Measurements from ENCODE around the gene SF3B2.
"Not testable (repeated sequence)": the region's sequence is repeated elsewhere in the genome, so short reads cannot be mapped to it uniquely, and the experiment has no call there.

Gene SF3B2

GRCh38 chr11:66022401-66023185 is 29.6 kb upstream of the SF3B2 start:
- H3K27ac Mint-ChIP-seq (ENCODE audit: low read depth): no peak overlapping the region
- ATAC-seq (replicated peaks; ENCODE audit: extremely low read depth, poor library complexity, severe bottlenecking): peak; percentile 82
- peak; percentile 59 to 76 for DNase-seq (ENCODE audit: low spot score in 2 of 2)
- peaks cover 9% of the 10 kb centered on the region for H3K4me1 Mint-ChIP-seq
- peaks cover 9% of the 10 kb centered on the region for H3K27me3 Mint-ChIP-seq
- no peak overlapping the region for H3K4me3 Mint-ChIP-seq
- no peaks in the 10 kb centered on the region for H3K9me3 Mint-ChIP-seq
- H3K36me3 Mint-ChIP-seq (ENCODE audit: insufficient read depth): no peaks in the 10 kb centered on the region

GRCh38 chr11:66023186-66023440 is 29.1 kb upstream of the SF3B2 start:
- H3K36me3 Mint-ChIP-seq (ENCODE audit: insufficient read depth); H3K4me1 Mint-ChIP-seq; ATAC-seq (replicated peaks; ENCODE audit: extremely low read depth, poor library complexity, severe bottlenecking); H3K4me3 Mint-ChIP-seq; H3K9me3 Mint-ChIP-seq; H3K27ac Mint-ChIP-seq (ENCODE audit: low read depth); DNase-seq (ENCODE audit: low spot score in 2 of 2); H3K27me3 Mint-ChIP-seq: not testable (repeated sequence)

- no peak within 1 kb of the TSS for H3K4me3 Mint-ChIP-seq
- ATAC-seq (replicated peaks; ENCODE audit: extremely low read depth, poor library complexity, severe bottlenecking): no peak
These were observed 26.1 kb upstream of the SF3B2 start, which contains the start of gene CATSPER1 for GRCh38 chr11:66026017-66026529. TSS of gene CATSPER1 (minus strand) at chr11:66026479. CDS start at chr11:66026379, 100 bp downstream.

GRCh38 chr11:66032957-66033735 is 19.0 kb upstream of the SF3B2 start:
- Mint-ChIP-seq H3K36me3 (ENCODE audit: insufficient read depth) (no peaks in the 10 kb centered on the region), H3K4me1 (no peaks in the 10 kb centered on the region), H3K4me3 (no peak overlapping the region), H3K27me3 (peaks cover 15% of the 10 kb centered on the region), H3K27ac (ENCODE audit: low read depth) (no peak overlapping the region), H3K9me3 (no peaks in the 10 kb centered on the region)
- ATAC-seq (replicated peaks; ENCODE audit: extremely low read depth, poor library complexity, severe bottlenecking): no peak
- DNase-seq (ENCODE audit: low spot score in 2 of 2): no peak

More at GRCh38 chr11:66026017-66026529, 26.1 kb upstream of the SF3B2 start, which contains the start of gene CATSPER1:
- no peaks in the 10 kb centered on the region for H3K36me3 Mint-ChIP-seq (ENCODE audit: insufficient read depth)
- DNase-seq (ENCODE audit: low spot score in 2 of 2): no peak
- no peaks in the 10 kb centered on the region for H3K9me3 Mint-ChIP-seq
- peaks cover 7% of the 10 kb centered on the region for H3K4me1 Mint-ChIP-seq
- H3K27me3 Mint-ChIP-seq: peaks cover 9% of the 10 kb centered on the region
- no peak within 1 kb of the TSS for H3K27ac Mint-ChIP-seq (ENCODE audit: low read depth)

- DNase-seq (ENCODE audit: low spot score in 2 of 2) (no peak), ATAC-seq (replicated peaks; ENCODE audit: extremely low read depth, poor library complexity, severe bottlenecking) (no peak)
- Mint-ChIP-seq H3K36me3 (ENCODE audit: insufficient read depth) (no peaks in the 10 kb centered on the region), H3K4me3 (no peak overlapping the region), H3K27me3 (peaks cover 15% of the 10 kb centered on the region), H3K4me1 (no peaks in the 10 kb centered on the region), H3K27ac (ENCODE audit: low read depth) (no peak overlapping the region), H3K9me3 (no peaks in the 10 kb centered on the region)
These were observed 16.4 kb upstream of the SF3B2 start for GRCh38 chr11:66035653-66036333.

- Mint-ChIP-seq H3K36me3 (ENCODE audit: insufficient read depth) (no peaks in the 10 kb centered on the region), H3K27me3 (peaks cover 15% of the 10 kb centered on the region), H3K9me3 (no peaks in the 10 kb centered on the region), H3K27ac (ENCODE audit: low read depth) (no peak overlapping the region), H3K4me1 (no peaks in the 10 kb centered on the region), H3K4me3 (no peak overlapping the region)
- ATAC-seq (replicated peaks; ENCODE audit: extremely low read depth, poor library complexity, severe bottlenecking) (no peak), DNase-seq (ENCODE audit: low spot score in 2 of 2) (no peak)
These were observed 15.8 kb upstream of the SF3B2 start for GRCh38 chr11:66036334-66036710.

GRCh38 chr11:66037327-66037726 is 14.8 kb upstream of the SF3B2 start:
- Mint-ChIP-seq H3K4me1 (no peaks in the 10 kb centered on the region), H3K9me3 (no peaks in the 10 kb centered on the region)

GRCh38 chr11:66039765-66040164 is 12.4 kb upstream of the SF3B2 start:
- H3K4me3 Mint-ChIP-seq: no peak overlapping the region
- peaks cover 9% of the 10 kb centered on the region for H3K27me3 Mint-ChIP-seq
- H3K4me1 Mint-ChIP-seq: peaks cover 4% of the 10 kb centered on the region
- H3K9me3 Mint-ChIP-seq: no peaks in the 10 kb centered on the region
- H3K36me3 Mint-ChIP-seq (ENCODE audit: insufficient read depth): peaks cover 1% of the 10 kb centered on the region
- ATAC-seq (replicated peaks; ENCODE audit: extremely low read depth, poor library complexity, severe bottlenecking) (no peak), DNase-seq (ENCODE audit: low spot score in 2 of 2) (no peak)
- H3K27ac Mint-ChIP-seq (ENCODE audit: low read depth): no peak overlapping the region

More at GRCh38 chr11:66037327-66037726, 14.8 kb upstream of the SF3B2 start:
- no peak for DNase-seq (ENCODE audit: low spot score in 2 of 2)
- Mint-ChIP-seq H3K4me3 (no peak overlapping the region), H3K36me3 (ENCODE audit: insufficient read depth) (no peaks in the 10 kb centered on the region), H3K27ac (ENCODE audit: low read depth) (no peak overlapping the region), H3K27me3 (peaks cover 15% of the 10 kb centered on the region)
- ATAC-seq (replicated peaks; ENCODE audit: extremely low read depth, poor library complexity, severe bottlenecking): no peak

GRCh38 chr11:66042227-66042995 is 9.8 kb upstream of the SF3B2 start:
- H3K27me3 Mint-ChIP-seq: no peaks in the 10 kb centered on the region
- DNase-seq (ENCODE audit: low spot score in 2 of 2) (no peak), ATAC-seq (replicated peaks; ENCODE audit: extremely low read depth, poor library complexity, severe bottlenecking) (no peak)
- no peak overlapping the region for H3K4me3 Mint-ChIP-seq
- H3K4me1 Mint-ChIP-seq: peaks cover 16% of the 10 kb centered on the region
- H3K27ac Mint-ChIP-seq (ENCODE audit: low read depth): no peak overlapping the region
- peaks cover 3% of the 10 kb centered on the region for H3K36me3 Mint-ChIP-seq (ENCODE audit: insufficient read depth)
- no peaks in the 10 kb centered on the region for H3K9me3 Mint-ChIP-seq

GRCh38 chr11:66042996-66043906 is 8.9 kb upstream of the SF3B2 start:
- H3K27ac Mint-ChIP-seq (ENCODE audit: low read depth): no peak overlapping the region
- peaks cover 3% of the 10 kb centered on the region for H3K36me3 Mint-ChIP-seq (ENCODE audit: insufficient read depth)
- no peaks in the 10 kb centered on the region for H3K9me3 Mint-ChIP-seq
- no peak for DNase-seq (ENCODE audit: low spot score in 2 of 2)
- H3K4me1 Mint-ChIP-seq: peaks cover 16% of the 10 kb centered on the region
- ATAC-seq (replicated peaks; ENCODE audit: extremely low read depth, poor library complexity, severe bottlenecking): no peak
- H3K4me3 Mint-ChIP-seq: no peak overlapping the region
- no peaks in the 10 kb centered on the region for H3K27me3 Mint-ChIP-seq

GRCh38 chr11:66044757-66045156 is 7.4 kb upstream of the SF3B2 start:
- Mint-ChIP-seq H3K27me3 (no peaks in the 10 kb centered on the region), H3K4me3 (peak overlapping the region; percentile 40), H3K9me3 (no peaks in the 10 kb centered on the region), H3K36me3 (ENCODE audit: insufficient read depth) (peaks cover 3% of the 10 kb centered on the region), H3K27ac (ENCODE audit: low read depth) (no peak overlapping the region), H3K4me1 (peaks cover 16% of the 10 kb centered on the region)
- DNase-seq (ENCODE audit: low spot score in 2 of 2) (no peak), ATAC-seq (replicated peaks; ENCODE audit: extremely low read depth, poor library complexity, severe bottlenecking) (peak; percentile 62)
